ENCODE measurements around the gene TUBB. TPM values are rescaled to one million over a fixed set of nuclear protein-coding genes. Genes with fewer than 3 reads are reported as not detected.

Gene TUBB
- total and polyA plus RNA-seq, 9 of the 15 experiments (the other 6 are each of a cell fraction or from before 2014, with no cell fraction given): 971 to 2,870 (median 1,478) TPM

- TF ChIP-seq GTF2F1 (IDR thresholded peaks at IDR 0.05; ENCODE audit: low read depth, low read length) (no peak), SIX5 (IDR thresholded peaks at IDR 0.05; ENCODE audit: borderline replicate concordance in 1 of 2, insufficient read depth in 1 of 2, low read depth in 1 of 2, low read length in 2 of 2) (no peak), CHD1 (IDR thresholded peaks at IDR 0.05; ENCODE audit: low read length) (peak; percentile 76), SPI1 (IDR thresholded peaks at IDR 0.05; ENCODE audit: borderline replicate concordance, low read depth, low read length) (no peak), ZNF561 (CRISPR knock-in tag; conservative IDR thresholded peaks at IDR 0.05) (no peak), TEAD4 (IDR thresholded peaks at IDR 0.05; ENCODE audit: low read length) (no peak; the same call in 1 of the 2 replicates), TEAD4 (CRISPR knock-in tag; IDR thresholded peaks at IDR 0.05; ENCODE audit: borderline replicate concordance) (no peak), ZBTB34 (CRISPR knock-in tag; IDR thresholded peaks at IDR 0.05) (no peak), ZNF318 (IDR thresholded peaks at IDR 0.05; ENCODE audit: borderline replicate concordance in 1 of 2, low read depth in 1 of 2) (no peak), TARDBP (IDR thresholded peaks at IDR 0.05) (peak; percentile 57; the same call in 1 of the 2 replicates), STAT5B (CRISPR knock-in tag; IDR thresholded peaks at IDR 0.05) (no peak), GTF2A2 (tag; IDR thresholded peaks at IDR 0.05) (no peak), MEIS2 (IDR thresholded peaks at IDR 0.05; ENCODE audit: partially characterized antibody) (peak; percentile 68), NBN (IDR thresholded peaks at IDR 0.05; ENCODE audit: low read depth) (peak; percentile 76; the same call in 1 of the 2 replicates), BRF1 (IDR thresholded peaks at IDR 0.05; ENCODE audit: borderline replicate concordance, extremely low read depth, insufficient read length) (no peak), RAD21 (CRISPR knock-in tag; conservative IDR thresholded peaks at IDR 0.05 in 1 of 2, IDR thresholded peaks at IDR 0.05 in 1 of 2) (peak; percentile 91 to 95), ETS2 (tag; IDR thresholded peaks at IDR 0.05; ENCODE audit: borderline replicate concordance, poor library complexity, severe bottlenecking) (no peak), HDAC6 (IDR thresholded peaks at IDR 0.05; ENCODE audit: low read depth, low read length) (no peak)
These were observed 2.3 kb downstream of the TUBB start (continued) for GRCh38 chr6:30722280-30723112.

Data from K562 (cell line).